ENCODE data around the gene WSB1.

Gene WSB1

GRCh38 chr17:27293898-27294688, at the start of gene WSB1:
WSB1 (plus strand) TSS chr17:27294114; CDS start chr17:27294396, 282 bp downstream.
- Histone ChIP-seq H2AFZ (ENCODE audit: low read length) (peak within 1 kb of the TSS; percentile 91), H3K79me2 (ENCODE audit: insufficient read depth, low read length) (peaks cover 51% of the 10 kb centered on the region), H3K4me2 (ENCODE audit: low read depth, low read length, poor library complexity, severe bottlenecking) (peak within 1 kb of the TSS; percentile 73), H3K4me1 (ENCODE audit: insufficient read depth, low read length, poor library complexity, severe bottlenecking) (peaks cover 31% of the 10 kb centered on the region), H3K36me3 (ENCODE audit: insufficient read depth, low read length) (no peaks in the 10 kb centered on the region), H3K9me3 (ENCODE audit: insufficient read depth, low read depth, low read length) (no peaks in the 10 kb centered on the region), H3K9me2 (replicated peaks; ENCODE audit: low read depth, low read length) (no peaks in the 10 kb centered on the region), H3K27me3 (ENCODE audit: insufficient read depth, low read length, poor library complexity, severe bottlenecking) (no peaks in the 10 kb centered on the region), H4K20me1 (ENCODE audit: insufficient read depth, low read length, poor library complexity, severe bottlenecking) (peaks cover 49% of the 10 kb centered on the region), H3F3A (ENCODE audit: low read depth) (no peaks in the 10 kb centered on the region), H3K9ac (ENCODE audit: low read depth, low read length, poor library complexity, severe bottlenecking) (peak within 1 kb of the TSS; percentile 96), H3K4me3 (ENCODE audit: low read length, poor library complexity, severe bottlenecking) (peak within 1 kb of the TSS; percentile 98)
- TF ChIP-seq EZH2phosphoT487 (IDR thresholded peaks at IDR 0.05; ENCODE audit: borderline replicate concordance) (no peak), CTCF (conservative IDR thresholded peaks at IDR 0.05; ENCODE audit: low read length) (peak; percentile 17; the same call in 1 of the 2 replicates)

- Histone ChIP-seq H3K9ac (ENCODE audit: low read depth, low read length, poor library complexity, severe bottlenecking) (no peak overlapping the region), H3K4me1 (ENCODE audit: insufficient read depth, low read length, poor library complexity, severe bottlenecking) (no peaks in the 10 kb centered on the region), H3K4me3 (ENCODE audit: low read length, poor library complexity, severe bottlenecking) (no peak overlapping the region), H3K9me2 (replicated peaks; ENCODE audit: low read depth, low read length) (no peaks in the 10 kb centered on the region), H3K79me2 (ENCODE audit: insufficient read depth, low read length) (no peaks in the 10 kb centered on the region), H3K9me3 (ENCODE audit: insufficient read depth, low read depth, low read length) (no peaks in the 10 kb centered on the region), H3F3A (ENCODE audit: low read depth) (no peaks in the 10 kb centered on the region), H4K20me1 (ENCODE audit: insufficient read depth, low read length, poor library complexity, severe bottlenecking) (no peaks in the 10 kb centered on the region), H3K27me3 (ENCODE audit: insufficient read depth, low read length, poor library complexity, severe bottlenecking) (no peaks in the 10 kb centered on the region), H3K36me3 (ENCODE audit: insufficient read depth, low read length) (no peaks in the 10 kb centered on the region), H2AFZ (ENCODE audit: low read length) (peak overlapping the region; percentile 61; the same call in 1 of the 2 replicates), H3K4me2 (ENCODE audit: low read depth, low read length, poor library complexity, severe bottlenecking) (no peak overlapping the region)
- TF ChIP-seq CTCF (conservative IDR thresholded peaks at IDR 0.05; ENCODE audit: low read length) (no peak), EZH2phosphoT487 (IDR thresholded peaks at IDR 0.05; ENCODE audit: borderline replicate concordance) (no peak)
Measured at GRCh38 chr17:27244491-27245223, 49.3 kb upstream of the WSB1 start.

GRCh38 chr17:27245230-27245696, 48.7 kb upstream of the WSB1 start:
- H3K9me3 ChIP-seq (ENCODE audit: insufficient read depth, low read depth, low read length) = no peaks in the 10 kb centered on the region
- H3K9ac ChIP-seq (ENCODE audit: low read depth, low read length, poor library complexity, severe bottlenecking) = no peak overlapping the region
- no peaks in the 10 kb centered on the region for H3K36me3 ChIP-seq (ENCODE audit: insufficient read depth, low read length)

More at GRCh38 chr17:27245230-27245696, 48.7 kb upstream of the WSB1 start:
- H3K9me2 ChIP-seq (replicated peaks; ENCODE audit: low read depth, low read length) = no peaks in the 10 kb centered on the region
- H2AFZ ChIP-seq (ENCODE audit: low read length) = peak overlapping the region; percentile 61; the same call in 1 of the 2 replicates
- no peak overlapping the region for H3K4me2 ChIP-seq (ENCODE audit: low read depth, low read length, poor library complexity, severe bottlenecking)
- H3K79me2 ChIP-seq (ENCODE audit: insufficient read depth, low read length) = no peaks in the 10 kb centered on the region
- no peaks in the 10 kb centered on the region for H3K4me1 ChIP-seq (ENCODE audit: insufficient read depth, low read length, poor library complexity, severe bottlenecking)
- peak; percentile 72 for TF ChIP-seq CTCF (conservative IDR thresholded peaks at IDR 0.05; ENCODE audit: low read length)
- TF ChIP-seq EZH2phosphoT487 (IDR thresholded peaks at IDR 0.05; ENCODE audit: borderline replicate concordance) = no peak
- H3F3A ChIP-seq (ENCODE audit: low read depth) = no peaks in the 10 kb centered on the region
- no peaks in the 10 kb centered on the region for H4K20me1 ChIP-seq (ENCODE audit: insufficient read depth, low read length, poor library complexity, severe bottlenecking)
- no peak overlapping the region for H3K4me3 ChIP-seq (ENCODE audit: low read length, poor library complexity, severe bottlenecking)
- H3K27me3 ChIP-seq (ENCODE audit: insufficient read depth, low read length, poor library complexity, severe bottlenecking) = no peaks in the 10 kb centered on the region
